Fibroblast of lung (primary cell): ENCODE results near the gene KCNIP1.

ENCODE experiments used
- CTCF ChIP-seq, 2 donors: IDR thresholded peaks in 1 of 2; conservative IDR thresholded peaks in 1 of 2; 1 replicate in 1 of 2; 2 replicates in 1 of 2; pipeline ENCODE4 v1.5.1; 2011 to 2012; ENCODE audit warnings: low read length in 2 of 2, control low read depth in 1 of 2, inconsistent platforms in 1 of 2, low read depth in 1 of 2, mild to moderate bottlenecking in 1 of 2
- EZH2 ChIP-seq: IDR thresholded peaks from 2 replicates; pipeline ENCODE4 v1.5.1; 2012; ENCODE audit warnings: low read length, control low read depth, mild to moderate bottlenecking; ENCODE audit errors: missing control alignments

- no peak for TF ChIP-seq CTCF (conservative IDR thresholded peaks at IDR 0.05 in 1 of 2, IDR thresholded peaks at IDR 0.05 in 1 of 2; ENCODE audit: low read depth in 1 of 2, low read length in 2 of 2)
- no peak for TF ChIP-seq EZH2
Measured at GRCh38 chr5:170597109-170597751, 93.4 kb downstream of the KCNIP1 start.
